IMR-90 (cell line): Measurements from ENCODE around the gene CABP1. TPM values are rescaled to one million over a fixed set of nuclear protein-coding genes. Genes with fewer than 3 reads are reported as not detected.

ENCODE experiments used
- ATAC-seq: fragments of 200-7000 bp; cut with Tn5 transposase; 2 replicates; pipeline ENCODE4 v1.9.1; 2020; ENCODE audit warnings: low read depth, mild to moderate bottlenecking, moderate library complexity
- BruUV-seq: library from RNA; stranded (reverse); fragments of 400-500 nt; replicated peaks from 2 replicates; lab custom pipeline; 2021; lab: Mats Ljungman, UMichigan
- CTCF ChIA-PET: fragments of 300-600 bp; formaldehyde crosslinking; extraction: SDS; loops from one replicate; lab custom pipeline; 2021; ENCODE audit warnings: antibody characterized with exemption; lab: Yijun Ruan, JAX
- POLR2A ChIA-PET: fragments of 300-600 bp; sonication (Branson Sonifier 250); formaldehyde crosslinking; loops from one replicate; lab custom pipeline; 2022; ENCODE audit warnings: antibody characterized with exemption; ENCODE audit not compliant: unreplicated experiment; lab: Charles Lee
- DNase-seq: peaks from one replicate; pipeline ENCODE4 v3.0.0; 2013
- H2AFZ ChIP-seq: replicated peaks from 2 replicates; pipeline ENCODE3; 2013; ENCODE audit warnings: low read length, mild to moderate bottlenecking; ENCODE audit not compliant: poor library complexity
- H2AK5ac ChIP-seq: 2 replicates; pipeline ENCODE4 v1.6.1; 2013; ENCODE audit warnings: low read depth, low read length, inconsistent platforms
- H2AK9ac ChIP-seq: replicated peaks from 2 replicates; pipeline ENCODE3; 2013; ENCODE audit warnings: mild to moderate bottlenecking, low read depth, low read length, moderate library complexity; ENCODE audit not compliant: poor library complexity
- H2BK120ac ChIP-seq: 2 replicates; pipeline ENCODE4 v1.6.1; 2013; ENCODE audit warnings: low read depth, low read length, inconsistent platforms
- H2BK15ac ChIP-seq: 3 replicates; pipeline ENCODE4 v1.6.1; 2013; ENCODE audit warnings: low read depth, low read length, inconsistent platforms
- H2BK20ac ChIP-seq: 2 replicates; pipeline ENCODE4 v1.6.1; 2013; ENCODE audit warnings: low read depth, mild to moderate bottlenecking, inconsistent platforms, low read length, moderate library complexity
- H2BK5ac ChIP-seq: 2 replicates; pipeline ENCODE4 v1.6.1; 2013; ENCODE audit warnings: mild to moderate bottlenecking, low read depth, low read length, inconsistent platforms; ENCODE audit not compliant: poor library complexity, severe bottlenecking
- H3K14ac ChIP-seq: replicated peaks from 2 replicates; pipeline ENCODE4 v1.6.1; 2013; ENCODE audit warnings: low read depth, low read length, inconsistent platforms
- H3K18ac ChIP-seq: 2 replicates; pipeline ENCODE4 v1.6.1; 2013; ENCODE audit warnings: low read depth, low read length, control low read depth
- H3K23ac ChIP-seq: 2 replicates; pipeline ENCODE4 v1.6.1; 2013; ENCODE audit warnings: low read depth, low read length, inconsistent platforms
- H3K27ac ChIP-seq: 2 replicates; pipeline ENCODE4 v1.5.1; 2013; ENCODE audit warnings: mild to moderate bottlenecking, control low read depth, low read length; ENCODE audit not compliant: insufficient read depth
- H3K27me3 ChIP-seq: 2 replicates; pipeline ENCODE4 v1.6.1; 2013; ENCODE audit warnings: low read length; ENCODE audit not compliant: control insufficient read depth, insufficient read depth
- H3K36me3 ChIP-seq: 2 replicates; pipeline ENCODE4 v1.6.1; 2013; ENCODE audit warnings: low read length, mixed read lengths; ENCODE audit not compliant: control insufficient read depth, insufficient read depth
- H3K4ac ChIP-seq: 2 replicates; pipeline ENCODE4 v1.6.1; 2013; ENCODE audit warnings: low read depth, low read length, inconsistent platforms
- H3K4me1 ChIP-seq: 2 replicates; pipeline ENCODE4 v1.6.1; 2013; ENCODE audit warnings: low read length, mixed read lengths; ENCODE audit not compliant: control insufficient read depth, insufficient read depth
- H3K4me2 ChIP-seq: 2 replicates; pipeline ENCODE4 v1.6.1; 2013; ENCODE audit warnings: low read depth, mild to moderate bottlenecking, control low read depth, low read length, moderate library complexity
- H3K4me3 ChIP-seq: 2 replicates; pipeline ENCODE4 v1.5.1; 2013; ENCODE audit warnings: low read depth, mild to moderate bottlenecking, control low read depth, low read length, moderate library complexity; ENCODE audit not compliant: insufficient read depth
- H3K56ac ChIP-seq: 2 replicates; pipeline ENCODE4 v1.6.1; 2013; ENCODE audit warnings: low read length, inconsistent platforms; ENCODE audit not compliant: insufficient read depth; ENCODE audit errors: extremely low read depth
- H3K79me1 ChIP-seq, 2 experiments: 2 replicates each; pipeline ENCODE4 v1.6.1; 2013; ENCODE audit warnings: low read length in 2 of 2, inconsistent platforms in 1 of 2, low read depth in 1 of 2
- H3K9ac ChIP-seq: 2 replicates; pipeline ENCODE4 v1.6.1; 2013; ENCODE audit warnings: low read depth, low read length, control low read depth
- H3K9me1 ChIP-seq: 2 replicates; pipeline ENCODE4 v1.6.1; 2013; ENCODE audit warnings: low read length, inconsistent platforms; ENCODE audit not compliant: insufficient read depth
- H3K9me3 ChIP-seq: 2 replicates; pipeline ENCODE4 v1.6.1; 2013; ENCODE audit warnings: low read length; ENCODE audit not compliant: control insufficient read depth, insufficient read depth
- H4K20me1 ChIP-seq: 2 replicates; pipeline ENCODE4 v1.6.1; 2013; ENCODE audit warnings: low read length, inconsistent platforms; ENCODE audit not compliant: insufficient read depth
- H4K5ac ChIP-seq: 2 replicates; pipeline ENCODE4 v1.6.1; 2013; ENCODE audit warnings: mild to moderate bottlenecking, low read depth, low read length, control low read depth
- H4K8ac ChIP-seq, 2 experiments: 2 replicates each; pipeline ENCODE4 v1.6.1; 2013; ENCODE audit warnings: low read depth in 2 of 2, low read length in 2 of 2, control low read depth in 1 of 2, inconsistent platforms in 1 of 2
- H4K91ac ChIP-seq: 2 replicates; pipeline ENCODE4 v1.6.1; 2013; ENCODE audit warnings: low read depth, low read length, inconsistent platforms; ENCODE audit not compliant: insufficient read depth
- BHLHE40 ChIP-seq: fragments of 150-350 bp; IDR thresholded peaks from 2 replicates; pipeline ENCODE4 v1.6.1; 2016; ENCODE audit warnings: mild to moderate bottlenecking, low read depth, low read length
- MXI1 ChIP-seq: IDR thresholded peaks from 2 replicates; pipeline ENCODE4 v1.6.1; 2012; ENCODE audit warnings: low read depth, mild to moderate bottlenecking, low read length, moderate library complexity, borderline replicate concordance
- POLR2A ChIP-seq: IDR thresholded peaks from 2 replicates; pipeline ENCODE4 v1.6.1; 2012; ENCODE audit warnings: mild to moderate bottlenecking, low read depth, low read length
- RCOR1 ChIP-seq: IDR thresholded peaks from 2 replicates; pipeline ENCODE4 v1.6.1; 2012; ENCODE audit warnings: mild to moderate bottlenecking, low read length, improper control_type of control experiment; ENCODE audit not compliant: insufficient replicate concordance
- RFX5 ChIP-seq: IDR thresholded peaks from 2 replicates; pipeline ENCODE4 v1.8.0; 2012; ENCODE audit warnings: low read depth, mild to moderate bottlenecking, low read length, moderate library complexity
- SMC3 ChIP-seq: fragments of 150-350 bp; IDR thresholded peaks from 2 replicates; pipeline ENCODE4 v1.6.1; 2016; ENCODE audit warnings: low read depth, mild to moderate bottlenecking, antibody characterized with exemption, low read length, moderate library complexity
- WGBS, 2 experiments: methylation state at CpG; one replicate each; pipeline versions ENCODE4 v1.1.5 to v1.1.7; 2013; ENCODE audit warnings: missing lambda C conversion rate in 2 of 2; ENCODE audit not compliant: insufficient read length in 1 of 2; ENCODE audit errors: extremely low coverage in 2 of 2; 5-methylcytosine and 5-hydroxymethylcytosine counted together
- dilution Hi-C: fragments of 300-500 bp; cut with HindIII; formaldehyde crosslinking; loops from one replicate; pipeline ENCODE4 v1.14.3; 2018; ENCODE audit warnings: low sequenced_read_pairs; ENCODE audit not compliant: unreplicated experiment
- in situ Hi-C: fragments of 300-500 bp; cut with MboI; formaldehyde crosslinking; loops from 3 replicates; pipeline ENCODE4 v1.14.3; 2019; ENCODE audit warnings: low sequenced_read_pairs, inconsistent platforms, mixed read lengths
- intact Hi-C: fragments of 100-400 bp; cut with micrococcal nuclease; formaldehyde crosslinking; loops from 2 replicates; pipeline ENCODE4 v1.10.0; 2022
- polyA plus RNA-seq, 3 experiments: library from polyadenylated mRNA; depleted of rRNA; stranded (reverse); fragments of >200 nt; gene quantifications; 2 replicates each; pipeline ENCODE4 v1.2.3, GENCODE V29; 2012; ENCODE audit warnings: low replicate concordance in 1 of 3
- total RNA-seq: library from RNA; depleted of rRNA; stranded (reverse); fragments of >200 nt; gene quantifications from 2 replicates; pipeline ENCODE4 v1.2.3, GENCODE V29; 2012

The CABP1 gene
- total and polyA plus RNA-seq, 2 of the 4 experiments (the other 2 are of a cell fraction) = 0.54 to 1.1 TPM

DNA sequence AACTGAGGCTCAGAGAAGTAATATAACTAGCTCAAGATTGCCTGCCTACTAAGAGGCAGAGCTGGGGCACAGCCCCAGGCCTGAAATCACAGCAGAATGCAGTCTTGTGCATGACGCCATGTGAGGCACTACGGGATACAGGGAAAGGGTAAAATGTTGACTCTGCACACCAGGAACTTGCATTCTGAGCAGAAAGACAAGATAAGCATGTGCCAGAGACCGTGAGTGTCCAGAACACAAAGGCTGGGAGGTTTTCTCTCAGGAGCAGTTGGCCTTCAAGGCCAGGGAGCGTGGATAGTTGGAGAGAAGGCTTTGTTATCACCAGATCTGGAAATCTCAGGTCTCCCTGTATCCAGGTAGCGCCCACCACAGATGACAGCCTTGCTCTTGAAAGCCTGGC is 23.3 kb downstream of the CABP1 start:
- Histone ChIP-seq H3K9ac (no peak overlapping the region), H2AK5ac (no peak overlapping the region), H2AK9ac (no peak overlapping the region), H3K4me2 (no peak overlapping the region), H2BK20ac (no peak overlapping the region), H2BK15ac (no peak overlapping the region), H4K91ac (no peak overlapping the region), H3K4me1 (no peaks in the 10 kb centered on the region), H3K56ac (no peak overlapping the region), H2BK120ac (no peak overlapping the region), H2BK5ac (no peak overlapping the region), H4K8ac (no peak overlapping the region), H3K79me1 (no peaks in the 10 kb centered on the region), H3K9me1 (no peaks in the 10 kb centered on the region), H3K23ac (no peak overlapping the region), H3K14ac (no peak overlapping the region), H3K27me3 (peaks cover 28% of the 10 kb centered on the region), H4K20me1 (no peaks in the 10 kb centered on the region), H3K9me3 (no peaks in the 10 kb centered on the region), H3K27ac (no peak overlapping the region), H3K4me3 (no peak overlapping the region), H3K36me3 (no peaks in the 10 kb centered on the region), H4K5ac (no peak overlapping the region), H3K4ac (no peak overlapping the region), H3K18ac (no peak overlapping the region), H2AFZ (no peak overlapping the region)
- dilution Hi-C loops (no loop called here), in situ Hi-C loops (no loop called here), intact Hi-C loops (no loop called here)
- ATAC-seq (no peak), DNase-seq (no peak)
- TF ChIP-seq POLR2A (no peak), RCOR1 (no peak), MXI1 (no peak), SMC3 (no peak), BHLHE40 (no peak), RFX5 (no peak)
- CTCF ChIA-PET = interaction anchor here (1.4 kb wide), 1 partner anchor 14 kb away, joined by 6 read pairs; no protein-coding TSS in a partner anchor
- 80% methylated on average over 2 of the region's 5 CpGs; no CpG with 5 or more reads in 1 of the 2 experiments for WGBS, 2 experiments
- BruUV-seq = no TSS peak
- POLR2A ChIA-PET = no interaction called here
